SU-DHL-6 (cell line): ENCODE data around the gene CYLC1.
A peak's percentile ranks its signal among the peaks of the same experiment; 100 is the strongest.

Experiments used
- H2AFZ ChIP-seq: fragments of 200-600 bp; sonication (generic); 2 replicates; pipeline ENCODE4 v1.6.1; 2014; ENCODE audit warnings: low read depth, mild to moderate bottlenecking, moderate library complexity, mixed read lengths, antibody characterized with exemption, low read length; ENCODE audit not compliant: severe bottlenecking
- H3F3A ChIP-seq: fragments of 200-600 bp; shearing (Covaris generic); 2 replicates; pipeline ENCODE4 v1.6.0; 2016; ENCODE audit warnings: antibody characterized with exemption, mild to moderate bottlenecking; ENCODE audit not compliant: insufficient read depth
- H3K27ac ChIP-seq: fragments of 200-600 bp; sonication (generic); 2 replicates; pipeline ENCODE4 v1.5.1; 2016; ENCODE audit warnings: low read depth, mild to moderate bottlenecking, low read length, moderate library complexity, mixed read lengths
- H3K27me3 ChIP-seq: fragments of 200-600 bp; sonication (generic), shearing (Covaris generic); 2 replicates; pipeline ENCODE4 v1.6.0; 2014; ENCODE audit warnings: mild to moderate bottlenecking, low read length
- H3K36me3 ChIP-seq: fragments of 200-600 bp; sonication (generic); 2 replicates; pipeline ENCODE4 v1.6.1; 2014; ENCODE audit warnings: mild to moderate bottlenecking, low read length, mixed read lengths
- H3K4me2 ChIP-seq: fragments of 300-600, 200-600 bp; shearing (Covaris generic), sonication (generic); 2 replicates; pipeline ENCODE4 v1.6.0; 2014; ENCODE audit warnings: low read length, low read depth, mild to moderate bottlenecking; ENCODE audit not compliant: poor library complexity, severe bottlenecking
- H3K4me3 ChIP-seq: fragments of 200-600 bp; sonication (generic); 2 replicates; pipeline ENCODE4 v1.5.1; 2014; ENCODE audit warnings: antibody characterized with exemption, low read length, mild to moderate bottlenecking, mixed read lengths; ENCODE audit not compliant: insufficient read depth, poor library complexity, severe bottlenecking
- H3K79me2 ChIP-seq: fragments of 200-600 bp; sonication (generic); 2 replicates; pipeline ENCODE4 v1.6.1; 2014; ENCODE audit warnings: mild to moderate bottlenecking, low read length, moderate library complexity; ENCODE audit not compliant: insufficient read depth
- H3K9ac ChIP-seq: fragments of 200-600 bp; sonication (generic); 2 replicates; pipeline ENCODE4 v1.7.0; 2014; ENCODE audit warnings: mild to moderate bottlenecking, low read length
- H3K9me2 ChIP-seq: fragments of 200-600 bp; sonication (generic); replicated peaks from 2 replicates; pipeline ENCODE4 v1.6.1; 2014; ENCODE audit warnings: low read length; ENCODE audit not compliant: insufficient read depth
- H3K9me3 ChIP-seq: fragments of 200-600 bp; sonication (generic); 2 replicates; pipeline ENCODE4 v1.6.1; 2014; ENCODE audit warnings: low read length, mixed read lengths; ENCODE audit not compliant: insufficient read depth
- H4K20me1 ChIP-seq: fragments of 200-600 bp; sonication (generic); 2 replicates; pipeline ENCODE4 v1.6.1; 2014; ENCODE audit warnings: low read depth, mild to moderate bottlenecking, antibody characterized with exemption, low read length, moderate library complexity, mixed read lengths
- EZH2phosphoT487 ChIP-seq: fragments of 200-600 bp; sonication (generic), shearing (Covaris generic); conservative IDR thresholded peaks from 2 replicates; pipeline ENCODE4 v1.6.1; 2018; ENCODE audit warnings: mild to moderate bottlenecking, antibody characterized with exemption, low read length, moderate library complexity, mixed read lengths
- TF ChIP-seq, protein P1 (sequence below): fragments of 200-600 bp; sonication (generic); IDR thresholded peaks from one replicate; pipeline ENCODE4 v1.5.1; 2017; ENCODE audit warnings: antibody characterized with exemption, mild to moderate bottlenecking, low read length, moderate library complexity; ENCODE audit not compliant: insufficient read depth, poor library complexity, severe bottlenecking

Gene CYLC1

DNA sequence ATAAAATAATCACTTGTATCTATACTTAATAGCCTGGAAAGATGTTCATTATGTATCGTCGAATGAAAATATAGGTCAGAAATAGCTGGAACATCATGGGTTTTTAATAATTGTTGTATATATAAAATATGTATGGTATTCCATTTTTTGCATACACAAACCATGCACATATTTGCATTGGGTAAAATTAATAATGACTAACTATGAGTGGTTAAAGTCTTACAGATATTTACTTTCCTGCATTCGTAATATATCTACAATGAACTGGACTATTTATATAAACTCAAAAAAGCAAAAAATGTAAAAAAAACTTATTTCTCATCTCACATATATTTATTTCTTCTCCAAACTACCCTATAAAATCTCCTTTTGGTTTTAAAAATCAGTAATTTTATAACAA, 46.0 kb downstream of the CYLC1 start:
- Histone ChIP-seq H3F3A (no peaks in the 10 kb centered on the region), H3K27me3 (no peaks in the 10 kb centered on the region), H3K9ac (no peak overlapping the region), H3K4me3 (no peak overlapping the region), H3K27ac (no peak overlapping the region), H2AFZ (no peak overlapping the region), H3K4me2 (no peak overlapping the region), H3K9me2 (no peaks in the 10 kb centered on the region), H3K79me2 (no peaks in the 10 kb centered on the region), H3K36me3 (no peaks in the 10 kb centered on the region), H3K9me3 (no peaks in the 10 kb centered on the region), H4K20me1 (no peaks in the 10 kb centered on the region)
- no peak for TF ChIP-seq EZH2phosphoT487
- TF ChIP-seq, protein P1, sequence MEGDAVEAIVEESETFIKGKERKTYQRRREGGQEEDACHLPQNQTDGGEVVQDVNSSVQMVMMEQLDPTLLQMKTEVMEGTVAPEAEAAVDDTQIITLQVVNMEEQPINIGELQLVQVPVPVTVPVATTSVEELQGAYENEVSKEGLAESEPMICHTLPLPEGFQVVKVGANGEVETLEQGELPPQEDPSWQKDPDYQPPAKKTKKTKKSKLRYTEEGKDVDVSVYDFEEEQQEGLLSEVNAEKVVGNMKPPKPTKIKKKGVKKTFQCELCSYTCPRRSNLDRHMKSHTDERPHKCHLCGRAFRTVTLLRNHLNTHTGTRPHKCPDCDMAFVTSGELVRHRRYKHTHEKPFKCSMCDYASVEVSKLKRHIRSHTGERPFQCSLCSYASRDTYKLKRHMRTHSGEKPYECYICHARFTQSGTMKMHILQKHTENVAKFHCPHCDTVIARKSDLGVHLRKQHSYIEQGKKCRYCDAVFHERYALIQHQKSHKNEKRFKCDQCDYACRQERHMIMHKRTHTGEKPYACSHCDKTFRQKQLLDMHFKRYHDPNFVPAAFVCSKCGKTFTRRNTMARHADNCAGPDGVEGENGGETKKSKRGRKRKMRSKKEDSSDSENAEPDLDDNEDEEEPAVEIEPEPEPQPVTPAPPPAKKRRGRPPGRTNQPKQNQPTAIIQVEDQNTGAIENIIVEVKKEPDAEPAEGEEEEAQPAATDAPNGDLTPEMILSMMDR, result no peak

DNA sequence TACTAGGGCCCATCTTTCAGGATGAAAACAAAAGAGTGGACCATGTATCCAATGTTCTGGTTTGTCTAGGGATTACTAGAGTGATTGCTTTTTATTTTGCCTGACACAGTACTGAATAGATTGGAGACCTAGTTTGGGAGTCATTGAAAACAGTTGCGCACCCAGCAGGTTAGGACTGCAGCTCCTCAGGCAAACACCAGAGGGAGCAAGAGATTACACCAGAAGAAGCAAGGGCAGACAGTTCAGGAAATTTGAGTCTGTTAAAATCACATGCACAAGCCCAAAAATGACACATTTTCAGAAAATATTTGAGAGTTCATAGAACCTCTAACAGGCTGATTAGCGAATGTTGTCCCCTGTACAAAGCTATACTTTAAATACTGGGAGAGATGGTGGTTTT, 55.6 kb downstream of the CYLC1 start:
- Histone ChIP-seq H4K20me1 (no peaks in the 10 kb centered on the region), H3K79me2 (no peaks in the 10 kb centered on the region), H3F3A (no peaks in the 10 kb centered on the region), H3K9me2 (no peaks in the 10 kb centered on the region), H3K9me3 (no peaks in the 10 kb centered on the region), H3K4me2 (no peak overlapping the region), H3K27me3 (no peaks in the 10 kb centered on the region), H3K36me3 (no peaks in the 10 kb centered on the region), H3K9ac (no peak overlapping the region), H3K4me3 (no peak overlapping the region), H2AFZ (no peak overlapping the region), H3K27ac (no peak overlapping the region)
- TF ChIP-seq EZH2phosphoT487, result no peak
- TF ChIP-seq, protein P1, result peak; percentile 24

DNA sequence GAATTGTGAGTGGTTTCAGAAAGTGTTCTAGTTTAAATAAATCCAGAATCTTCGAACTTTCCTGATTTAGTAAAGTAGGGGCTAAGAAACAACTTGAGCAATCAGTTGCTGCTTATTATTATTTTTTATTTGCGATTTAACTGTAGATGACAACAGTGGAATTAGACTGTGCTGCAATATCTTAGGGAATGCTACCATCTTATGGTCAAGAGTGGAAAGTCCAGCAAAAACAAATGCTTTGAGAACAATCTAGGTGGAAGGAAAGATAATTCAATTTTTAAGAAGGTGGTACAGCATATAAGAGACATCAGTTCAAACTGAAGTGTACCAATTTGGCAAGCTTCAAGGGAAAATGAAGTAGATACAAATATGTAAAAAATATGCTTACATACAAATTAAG, 73.3 kb downstream of the CYLC1 start:
- H2AFZ ChIP-seq, result no peak overlapping the region

More for the DNA sequence above, 73.3 kb downstream of the CYLC1 start:
- Histone ChIP-seq H3K27me3 (no peaks in the 10 kb centered on the region), H3K9me2 (no peaks in the 10 kb centered on the region), H3K9ac (no peak overlapping the region), H3K9me3 (no peaks in the 10 kb centered on the region), H4K20me1 (no peaks in the 10 kb centered on the region), H3K36me3 (no peaks in the 10 kb centered on the region), H3K4me3 (no peak overlapping the region), H3K27ac (no peak overlapping the region), H3K79me2 (no peaks in the 10 kb centered on the region), H3F3A (no peaks in the 10 kb centered on the region), H3K4me2 (no peak overlapping the region)
- TF ChIP-seq EZH2phosphoT487, result no peak
- TF ChIP-seq, protein P1, result no peak
